Trophoblast cell (in vitro differentiated cells and primary cell): ENCODE data around the gene ST6GALNAC1.

Experiments
- DNase-seq, 2 donors: peaks; one replicate each; pipeline ENCODE4 v3.0.0-alpha.2; 2016
- H2AFZ ChIP-seq: 2 replicates; pipeline ENCODE4 v1.6.1; 2013; ENCODE audit warnings: low read length, moderate library complexity, mild to moderate bottlenecking; ENCODE audit not compliant: insufficient read depth, poor library complexity
- H2AK5ac ChIP-seq: 2 replicates; pipeline ENCODE4 v1.6.1; 2013; ENCODE audit warnings: mild to moderate bottlenecking, low read length
- H2BK120ac ChIP-seq: 2 replicates; pipeline ENCODE4 v1.6.1; 2013; ENCODE audit warnings: low read length, mild to moderate bottlenecking, moderate library complexity; ENCODE audit not compliant: insufficient read depth, poor library complexity
- H2BK12ac ChIP-seq: 2 replicates; pipeline ENCODE4 v1.6.1; 2013; ENCODE audit warnings: mild to moderate bottlenecking, low read length, moderate library complexity
- H2BK5ac ChIP-seq: 2 replicates; pipeline ENCODE4 v1.6.1; 2013; ENCODE audit warnings: low read length, low read depth, moderate library complexity, mild to moderate bottlenecking; ENCODE audit not compliant: poor library complexity
- H3K14ac ChIP-seq: 2 replicates; pipeline ENCODE4 v1.6.1; 2013; ENCODE audit warnings: mild to moderate bottlenecking, low read length
- H3K18ac ChIP-seq: 2 replicates; pipeline ENCODE4 v1.6.1; 2013; ENCODE audit warnings: mild to moderate bottlenecking, low read length
- H3K23ac ChIP-seq: 2 replicates; pipeline ENCODE4 v1.6.1; 2013; ENCODE audit warnings: low read length
- H3K27ac ChIP-seq: 2 replicates; pipeline ENCODE4 v1.5.1; 2013; ENCODE audit warnings: low read depth, mild to moderate bottlenecking, inconsistent platforms, low read length, moderate library complexity
- H3K27me3 ChIP-seq: 2 replicates; pipeline ENCODE4 v1.6.1; 2013; ENCODE audit warnings: inconsistent platforms, mild to moderate bottlenecking, low read length, moderate library complexity; ENCODE audit not compliant: insufficient read depth
- H3K36me3 ChIP-seq, 2 experiments: 1 replicate in 1 of 2; 2 replicates in 1 of 2; pipeline ENCODE4 v1.6.1; 2013; ENCODE audit warnings: low read length in 2 of 2, mild to moderate bottlenecking in 2 of 2, moderate library complexity in 1 of 2; ENCODE audit not compliant: insufficient read depth in 2 of 2, control insufficient read depth in 1 of 2
- H3K4ac ChIP-seq: 2 replicates; pipeline ENCODE4 v1.6.1; 2013; ENCODE audit warnings: low read depth, mild to moderate bottlenecking, low read length, moderate library complexity
- H3K4me1 ChIP-seq, 2 experiments: 1 replicate in 1 of 2; 2 replicates in 1 of 2; pipeline ENCODE4 v1.6.1; 2013; ENCODE audit warnings: low read length in 2 of 2, mild to moderate bottlenecking in 2 of 2, moderate library complexity in 1 of 2; ENCODE audit not compliant: insufficient read depth in 2 of 2, control insufficient read depth in 1 of 2
- H3K4me2 ChIP-seq: 2 replicates; pipeline ENCODE4 v1.6.1; 2013; ENCODE audit warnings: inconsistent platforms, mild to moderate bottlenecking, low read length, moderate library complexity
- H3K4me3 ChIP-seq: 2 replicates; pipeline ENCODE4 v1.5.1; 2013; ENCODE audit warnings: mild to moderate bottlenecking, low read depth, low read length, inconsistent platforms
- H3K79me1 ChIP-seq: one replicate; pipeline ENCODE4 v1.6.1; 2013; ENCODE audit warnings: low read length
- H3K79me2 ChIP-seq: 2 replicates; pipeline ENCODE4 v1.6.1; 2013; ENCODE audit warnings: low read length, mild to moderate bottlenecking; ENCODE audit not compliant: control insufficient read depth, insufficient read depth, poor library complexity
- H3K9ac ChIP-seq: 2 replicates; pipeline ENCODE4 v1.6.1; 2013; ENCODE audit warnings: mild to moderate bottlenecking, low read length
- H3K9me3 ChIP-seq: 2 replicates; pipeline ENCODE4 v1.6.1; 2013; ENCODE audit warnings: low read depth, mild to moderate bottlenecking, control low read depth, inconsistent platforms, low read length; ENCODE audit not compliant: insufficient read depth
- H4K12ac ChIP-seq: 2 replicates; pipeline ENCODE4 v1.6.1; 2013; ENCODE audit warnings: low read depth, mild to moderate bottlenecking, low read length, moderate library complexity
- H4K8ac ChIP-seq: 2 replicates; pipeline ENCODE4 v1.6.1; 2013; ENCODE audit warnings: low read depth, mild to moderate bottlenecking, low read length, moderate library complexity
- H4K91ac ChIP-seq: one replicate; pipeline ENCODE4 v1.6.1; 2013; ENCODE audit warnings: low read depth, mild to moderate bottlenecking, low read length, moderate library complexity
- WGBS: extraction: QIAGEN DNeasy Blood & Tissue Kit; methylation state at CpG from one replicate; pipeline ENCODE4 v1.1.7; 2013; ENCODE audit warnings: missing lambda C conversion rate; ENCODE audit not compliant: insufficient read length, insufficient coverage; ENCODE audit errors: extremely low coverage; 5-methylcytosine and 5-hydroxymethylcytosine counted together

Gene ST6GALNAC1

GRCh38 chr17:76630151-76630550 is 13.4 kb downstream of the ST6GALNAC1 start:
- Histone ChIP-seq H3K27ac (no peak overlapping the region), H3K14ac (no peak overlapping the region)
- no CpG with 5 or more reads among the region's 6 CpGs for WGBS

GRCh38 chr17:76627510-76627909 is 16.0 kb downstream of the ST6GALNAC1 start:
- Histone ChIP-seq H3K27ac (no peak overlapping the region), H2BK5ac (no peak overlapping the region), H3K27me3 (no peaks in the 10 kb centered on the region), H3K14ac (no peak overlapping the region), H3K4me2 (no peak overlapping the region), H3K4me3 (no peak overlapping the region), H3K4ac (no peak overlapping the region), H2AK5ac (no peak overlapping the region), H3K79me2 (no peaks in the 10 kb centered on the region), H4K91ac (no peak overlapping the region), H3K79me1 (no peaks in the 10 kb centered on the region), H3K36me3 (no peaks in the 10 kb centered on the region), H4K8ac (no peak overlapping the region), H4K12ac (no peak overlapping the region), H3K9me3 (peaks cover 3% of the 10 kb centered on the region), H3K18ac (no peak overlapping the region), H2BK12ac (no peak overlapping the region), H2AFZ (no peak overlapping the region), H3K4me1 (peaks cover 0 to 2% of the 10 kb centered on the region in 2 experiments), H3K23ac (no peak overlapping the region), H2BK120ac (no peak overlapping the region), H3K9ac (no peak overlapping the region)
- no CpG with 5 or more reads among the region's 13 CpGs for WGBS
- no peak for DNase-seq

More at GRCh38 chr17:76630151-76630550, 13.4 kb downstream of the ST6GALNAC1 start:
- H3K18ac ChIP-seq = no peak overlapping the region
- no peak for DNase-seq
- H3K79me1 ChIP-seq = no peaks in the 10 kb centered on the region
- H2AFZ ChIP-seq = no peak overlapping the region
- H3K79me2 ChIP-seq = no peaks in the 10 kb centered on the region
- no peak overlapping the region for H4K91ac ChIP-seq
- H2BK12ac ChIP-seq = no peak overlapping the region
- no peak overlapping the region for H3K4ac ChIP-seq
- H4K12ac ChIP-seq = no peak overlapping the region
- H3K27me3 ChIP-seq = no peaks in the 10 kb centered on the region
- no peaks in the 10 kb centered on the region for H3K36me3 ChIP-seq
- no peak overlapping the region for H2BK5ac ChIP-seq
- H2BK120ac ChIP-seq = no peak overlapping the region
- no peak overlapping the region for H3K4me2 ChIP-seq
- no peak overlapping the region for H3K9ac ChIP-seq
- H3K23ac ChIP-seq = no peak overlapping the region
- H2AK5ac ChIP-seq = no peak overlapping the region
- H3K4me1 ChIP-seq = peaks cover 0 to 2% of the 10 kb centered on the region in 2 experiments
- no peak overlapping the region for H3K4me3 ChIP-seq
- peaks cover 3% of the 10 kb centered on the region for H3K9me3 ChIP-seq
- no peak overlapping the region for H4K8ac ChIP-seq

GRCh38 chr17:76626442-76626841 is 17.1 kb downstream of the ST6GALNAC1 start:
- Histone ChIP-seq H3K23ac (no peak overlapping the region), H3K79me1 (no peaks in the 10 kb centered on the region), H3K18ac (no peak overlapping the region), H3K4me2 (no peak overlapping the region), H2AK5ac (no peak overlapping the region), H4K12ac (no peak overlapping the region), H2BK12ac (no peak overlapping the region), H3K4me3 (no peak overlapping the region), H3K4ac (no peak overlapping the region), H3K27ac (no peak overlapping the region), H3K27me3 (no peaks in the 10 kb centered on the region), H3K4me1 (no peaks in the 10 kb centered on the region), H2AFZ (no peak overlapping the region), H3K9ac (no peak overlapping the region), H3K79me2 (no peaks in the 10 kb centered on the region), H3K14ac (no peak overlapping the region), H4K91ac (no peak overlapping the region), H3K36me3 (no peaks in the 10 kb centered on the region), H2BK120ac (no peak overlapping the region), H2BK5ac (no peak overlapping the region), H4K8ac (no peak overlapping the region), H3K9me3 (peaks cover 3% of the 10 kb centered on the region)
- no CpG with 5 or more reads among the region's 11 CpGs for WGBS
- DNase-seq = no peak

DNA sequence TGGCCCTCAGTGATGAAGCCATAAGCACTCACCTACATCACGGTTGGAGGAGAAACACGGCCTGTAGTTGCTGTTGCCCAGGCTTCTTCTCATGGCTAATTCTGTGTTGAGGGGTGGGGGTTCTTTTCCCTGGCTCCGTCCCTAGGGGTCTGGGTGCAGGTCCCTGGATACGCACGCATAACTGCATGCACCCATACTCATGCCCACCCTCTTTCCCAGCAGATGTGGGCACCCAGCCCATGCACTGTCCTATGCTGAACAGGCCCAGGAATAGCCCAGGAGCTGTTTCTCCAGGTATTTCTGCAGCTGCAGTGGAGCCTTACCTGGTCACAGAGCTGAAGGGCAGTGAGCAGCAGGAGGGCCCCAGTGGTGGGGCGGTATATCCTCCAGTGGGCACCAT is 18.1 kb downstream of the ST6GALNAC1 start:
- no CpG with 5 or more reads among the region's 6 CpGs for WGBS
- H3K79me2 ChIP-seq = no peaks in the 10 kb centered on the region
- H3K36me3 ChIP-seq = no peaks in the 10 kb centered on the region
- no peaks in the 10 kb centered on the region for H3K79me1 ChIP-seq
- H3K9me3 ChIP-seq = peaks cover 3% of the 10 kb centered on the region
- H3K27me3 ChIP-seq = no peaks in the 10 kb centered on the region
- no peak overlapping the region for H3K23ac ChIP-seq
- H3K4ac ChIP-seq = no peak overlapping the region
- H3K4me2 ChIP-seq = no peak overlapping the region
- H4K12ac ChIP-seq = no peak overlapping the region
- H3K27ac ChIP-seq = no peak overlapping the region
- no peak overlapping the region for H4K8ac ChIP-seq
- no peak overlapping the region for H3K14ac ChIP-seq
- no peak for DNase-seq
- no peak overlapping the region for H2AK5ac ChIP-seq
- no peak overlapping the region for H4K91ac ChIP-seq
- no peak overlapping the region for H3K18ac ChIP-seq
- no peak overlapping the region for H2BK120ac ChIP-seq
- H2BK5ac ChIP-seq = no peak overlapping the region
- no peak overlapping the region for H2AFZ ChIP-seq
- H3K4me3 ChIP-seq = no peak overlapping the region
- no peak overlapping the region for H3K9ac ChIP-seq
- no peaks in the 10 kb centered on the region for H3K4me1 ChIP-seq
- H2BK12ac ChIP-seq = no peak overlapping the region
